Measurements from ENCODE around the gene C2CD5.

The C2CD5 gene

DNA sequence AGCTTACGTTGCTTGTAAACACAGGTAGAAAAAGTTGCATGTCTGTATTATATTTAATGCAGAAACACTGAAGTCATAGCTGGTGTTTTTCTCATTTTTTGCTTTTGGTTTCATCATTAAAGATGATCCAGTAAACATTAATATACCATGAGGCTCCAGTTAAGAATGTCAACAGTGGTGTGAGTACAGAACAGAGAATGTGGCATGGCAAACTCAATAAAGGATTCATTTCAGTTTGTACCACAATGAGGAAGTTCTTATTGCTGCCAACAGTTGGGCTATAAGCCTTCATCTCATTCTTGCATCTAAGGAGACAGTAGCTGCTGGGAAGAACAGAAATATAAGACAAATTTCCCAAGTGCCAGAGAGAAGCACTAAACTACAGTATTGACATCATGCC, 137.7 kb downstream of the C2CD5 start:
- no peak for TF ChIP-seq EP300 (IDR thresholded peaks at IDR 0.05; ENCODE audit: borderline replicate concordance)
- TF ChIP-seq EGR1 (IDR thresholded peaks at IDR 0.05): no peak
- TF ChIP-seq, protein P1, sequence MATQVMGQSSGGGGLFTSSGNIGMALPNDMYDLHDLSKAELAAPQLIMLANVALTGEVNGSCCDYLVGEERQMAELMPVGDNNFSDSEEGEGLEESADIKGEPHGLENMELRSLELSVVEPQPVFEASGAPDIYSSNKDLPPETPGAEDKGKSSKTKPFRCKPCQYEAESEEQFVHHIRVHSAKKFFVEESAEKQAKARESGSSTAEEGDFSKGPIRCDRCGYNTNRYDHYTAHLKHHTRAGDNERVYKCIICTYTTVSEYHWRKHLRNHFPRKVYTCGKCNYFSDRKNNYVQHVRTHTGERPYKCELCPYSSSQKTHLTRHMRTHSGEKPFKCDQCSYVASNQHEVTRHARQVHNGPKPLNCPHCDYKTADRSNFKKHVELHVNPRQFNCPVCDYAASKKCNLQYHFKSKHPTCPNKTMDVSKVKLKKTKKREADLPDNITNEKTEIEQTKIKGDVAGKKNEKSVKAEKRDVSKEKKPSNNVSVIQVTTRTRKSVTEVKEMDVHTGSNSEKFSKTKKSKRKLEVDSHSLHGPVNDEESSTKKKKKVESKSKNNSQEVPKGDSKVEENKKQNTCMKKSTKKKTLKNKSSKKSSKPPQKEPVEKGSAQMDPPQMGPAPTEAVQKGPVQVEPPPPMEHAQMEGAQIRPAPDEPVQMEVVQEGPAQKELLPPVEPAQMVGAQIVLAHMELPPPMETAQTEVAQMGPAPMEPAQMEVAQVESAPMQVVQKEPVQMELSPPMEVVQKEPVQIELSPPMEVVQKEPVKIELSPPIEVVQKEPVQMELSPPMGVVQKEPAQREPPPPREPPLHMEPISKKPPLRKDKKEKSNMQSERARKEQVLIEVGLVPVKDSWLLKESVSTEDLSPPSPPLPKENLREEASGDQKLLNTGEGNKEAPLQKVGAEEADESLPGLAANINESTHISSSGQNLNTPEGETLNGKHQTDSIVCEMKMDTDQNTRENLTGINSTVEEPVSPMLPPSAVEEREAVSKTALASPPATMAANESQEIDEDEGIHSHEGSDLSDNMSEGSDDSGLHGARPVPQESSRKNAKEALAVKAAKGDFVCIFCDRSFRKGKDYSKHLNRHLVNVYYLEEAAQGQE (IDR thresholded peaks at IDR 0.05; ENCODE audit: low read depth): no peak
- TF ChIP-seq CEBPB (IDR thresholded peaks at IDR 0.05): no peak
- TF ChIP-seq NFIC (IDR thresholded peaks at IDR 0.05): no peak

DNA sequence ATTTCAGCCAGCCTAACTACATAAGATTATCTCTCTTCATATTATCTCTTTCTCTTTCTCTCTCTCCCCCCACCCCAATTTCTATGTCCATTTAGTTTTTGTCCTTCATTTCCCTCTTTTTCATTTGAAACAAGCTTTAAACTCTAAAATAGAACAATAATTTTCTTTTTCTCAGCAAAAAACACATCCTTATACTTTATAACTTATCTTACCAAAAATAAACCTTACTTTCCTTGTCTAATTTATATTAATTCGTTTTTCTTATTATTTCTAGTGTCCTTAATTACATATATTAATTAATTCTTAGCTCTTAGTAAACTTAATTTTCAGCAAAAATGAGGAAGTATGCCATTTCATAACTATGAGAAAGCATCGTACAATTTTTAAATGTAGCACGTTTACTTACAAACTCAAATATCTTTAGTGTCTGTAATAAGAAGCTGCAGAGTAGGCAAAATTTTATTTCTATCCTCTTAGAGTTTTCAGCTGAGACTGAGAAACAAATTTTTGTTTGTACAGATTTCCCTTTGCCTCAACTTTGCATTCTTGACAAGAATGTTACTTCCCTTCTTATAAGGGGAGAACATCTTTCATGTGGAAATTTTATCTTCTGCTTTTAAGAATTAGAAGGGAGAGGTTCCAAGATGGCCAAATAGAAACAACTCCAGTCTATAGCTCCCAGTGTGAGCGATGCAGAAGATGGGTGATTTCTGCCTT, 144.7 kb downstream of the C2CD5 start:
- TF ChIP-seq, protein P1 (IDR thresholded peaks at IDR 0.05; ENCODE audit: low read depth): no peak
- TF ChIP-seq ZBTB7A (IDR thresholded peaks at IDR 0.05; ENCODE audit: low read depth) (no peak), TCF12 (IDR thresholded peaks at IDR 0.05; ENCODE audit: low read depth) (no peak), EGR1 (IDR thresholded peaks at IDR 0.05) (no peak), CREB1 (IDR thresholded peaks at IDR 0.05; ENCODE audit: low read depth) (no peak), EP300 (IDR thresholded peaks at IDR 0.05; ENCODE audit: borderline replicate concordance) (no peak), CEBPB (IDR thresholded peaks at IDR 0.05) (no peak), FOXM1 (IDR thresholded peaks at IDR 0.05; ENCODE audit: borderline replicate concordance, low read depth) (no peak), TAF1 (IDR thresholded peaks at IDR 0.05; ENCODE audit: low read depth) (no peak), YY1 (IDR thresholded peaks at IDR 0.05; ENCODE audit: low read depth) (no peak), RAD21 (IDR thresholded peaks at IDR 0.05; ENCODE audit: low read depth) (no peak)
- TF ChIP-seq, protein P2, sequence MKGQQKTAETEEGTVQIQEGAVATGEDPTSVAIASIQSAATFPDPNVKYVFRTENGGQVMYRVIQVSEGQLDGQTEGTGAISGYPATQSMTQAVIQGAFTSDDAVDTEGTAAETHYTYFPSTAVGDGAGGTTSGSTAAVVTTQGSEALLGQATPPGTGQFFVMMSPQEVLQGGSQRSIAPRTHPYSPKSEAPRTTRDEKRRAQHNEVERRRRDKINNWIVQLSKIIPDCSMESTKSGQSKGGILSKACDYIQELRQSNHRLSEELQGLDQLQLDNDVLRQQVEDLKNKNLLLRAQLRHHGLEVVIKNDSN (IDR thresholded peaks at IDR 0.05): no peak

Data from Ishikawa (cell line).